ENCODE data around the gene NOS2. TPM values are rescaled to one million over a fixed set of nuclear protein-coding genes. Genes with fewer than 3 reads are reported as not detected.
"Not testable (repeated sequence)": the region's sequence is repeated elsewhere in the genome, so short reads cannot be mapped to it uniquely, and the experiment has no call there.

NOS2 gene
- total RNA-seq, 2 experiments from 2014 or later: 0.09 to 0.30 TPM

DNA sequence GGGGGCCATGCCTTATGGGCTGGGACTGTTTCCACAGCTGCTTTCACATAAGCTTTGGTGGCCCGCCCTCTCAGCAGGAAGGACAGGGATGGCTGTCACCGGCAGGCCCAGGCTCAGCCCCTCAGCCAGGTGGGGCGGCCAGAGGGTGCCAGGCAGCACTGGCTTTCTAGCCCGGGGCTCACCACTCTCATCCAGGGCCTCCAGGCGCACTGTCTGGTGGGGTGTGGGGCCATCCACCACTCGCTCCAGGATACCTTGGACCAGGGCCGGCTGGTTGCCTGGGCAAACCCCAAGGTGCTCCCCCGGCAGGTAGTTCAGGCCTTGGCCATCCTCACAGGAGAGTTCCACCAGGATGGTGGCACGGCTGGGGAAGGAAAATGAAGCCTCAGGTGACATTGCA lies 35.0 kb downstream of the NOS2 start:
- POLR2A ChIA-PET: no interaction called here
- no peak for ATAC-seq (ENCODE audit: low read depth)
- H3K4me1 Mint-ChIP-seq: peaks cover 1% of the 10 kb centered on the region

DNA sequence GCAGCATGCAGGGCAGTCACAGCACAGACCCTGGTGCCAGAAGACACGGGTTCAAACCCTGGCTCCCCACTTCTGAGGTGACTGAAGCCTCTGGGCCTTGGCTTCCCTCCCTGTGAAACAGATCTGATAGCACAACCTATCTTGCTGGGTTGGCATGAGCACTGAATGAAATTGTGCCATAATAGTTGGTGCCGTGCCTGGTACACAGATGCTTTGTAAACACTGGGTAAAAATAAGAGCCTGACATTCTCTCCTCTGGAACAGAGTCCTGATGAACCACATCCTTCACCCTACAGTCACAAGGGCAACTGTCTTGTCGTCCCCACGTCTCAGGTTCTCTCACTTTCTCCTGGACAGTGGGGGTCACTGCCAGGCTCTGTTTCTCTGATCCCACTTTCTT lies 35.7 kb downstream of the NOS2 start:
- no peaks in the 10 kb centered on the region for H3K36me3 Mint-ChIP-seq
- H3K9me3 Mint-ChIP-seq: no peaks in the 10 kb centered on the region
- ATAC-seq (ENCODE audit: low read depth): no peak
- no peak overlapping the region for H3K4me3 Mint-ChIP-seq
- H3K4me1 Mint-ChIP-seq: peaks cover 1% of the 10 kb centered on the region
- POLR2A ChIA-PET: no interaction called here
- H3K27me3 Mint-ChIP-seq: no peaks in the 10 kb centered on the region
- H3K27ac Mint-ChIP-seq: no peak overlapping the region
- no peak for DNase-seq

More for the DNA sequence above, 35.0 kb downstream of the NOS2 start:
- no peak for DNase-seq
- Mint-ChIP-seq H3K27ac (no peak overlapping the region), H3K36me3 (no peaks in the 10 kb centered on the region), H3K27me3 (no peaks in the 10 kb centered on the region), H3K4me3 (no peak overlapping the region), H3K9me3 (no peaks in the 10 kb centered on the region)

DNA sequence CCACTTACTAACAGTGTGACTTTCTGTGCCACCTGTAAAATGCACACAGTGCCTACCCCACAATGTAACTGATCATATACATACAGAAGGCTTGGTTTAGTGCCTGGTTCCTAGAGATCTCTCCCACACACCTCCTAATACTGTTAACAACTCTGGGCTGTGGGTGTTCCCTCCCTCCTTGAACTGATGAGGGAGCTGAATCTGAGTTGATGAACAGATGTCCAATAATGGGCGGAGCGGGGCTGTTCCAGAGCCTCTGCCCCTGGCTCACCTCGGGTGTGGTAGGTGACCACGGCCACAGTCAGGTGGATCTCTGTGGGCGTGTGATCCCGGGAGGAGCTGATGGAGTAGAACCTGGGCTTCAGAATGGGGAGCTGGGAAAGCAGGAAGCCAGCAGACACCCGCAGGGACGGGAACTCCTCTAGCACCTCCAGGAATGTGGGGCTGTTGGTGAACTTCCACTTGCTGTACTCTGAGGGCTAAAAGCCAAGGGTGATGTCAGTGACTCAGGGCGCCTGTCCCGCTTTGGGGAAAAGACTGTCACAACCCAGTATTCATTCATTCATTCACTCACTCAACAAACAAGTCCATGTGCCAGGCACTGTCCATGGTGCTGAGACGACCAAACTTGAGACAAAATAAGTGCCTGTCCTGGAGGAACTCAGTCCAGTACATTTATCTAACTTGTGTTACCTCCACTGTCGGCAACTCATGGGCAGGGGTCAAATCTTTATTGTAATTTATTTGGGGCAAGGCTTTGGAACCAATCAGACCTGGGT lies 37.6 kb downstream of the NOS2 start:
- H3K4me1 Mint-ChIP-seq: peaks cover 1% of the 10 kb centered on the region
- no peaks in the 10 kb centered on the region for H3K36me3 Mint-ChIP-seq
- H3K27me3 Mint-ChIP-seq: no peaks in the 10 kb centered on the region
- POLR2A ChIA-PET: no interaction called here
- H3K4me3 Mint-ChIP-seq: no peak overlapping the region
- no peak overlapping the region for H3K27ac Mint-ChIP-seq
- DNase-seq (no peak), ATAC-seq (ENCODE audit: low read depth) (no peak)
- H3K9me3 Mint-ChIP-seq: no peaks in the 10 kb centered on the region

DNA sequence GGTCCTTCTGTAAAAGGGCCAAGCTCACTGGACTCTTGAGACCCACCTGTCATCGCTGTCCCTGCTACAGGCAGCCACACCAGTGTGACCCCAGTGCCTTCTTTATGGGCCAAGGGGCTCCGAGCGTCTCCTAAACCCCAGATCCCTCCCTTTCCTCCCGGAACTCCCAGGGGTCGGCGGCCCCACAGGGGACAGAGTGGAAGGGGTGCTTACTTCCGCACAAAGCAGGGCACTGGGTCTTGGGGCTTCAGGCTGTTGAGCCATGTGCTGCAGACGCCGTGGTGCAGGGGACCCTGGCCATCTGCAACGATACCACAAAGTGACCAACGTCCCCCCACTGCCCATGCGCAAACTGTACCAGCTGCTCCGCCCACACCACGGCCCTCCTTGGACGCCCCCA lies 39.4 kb downstream of the NOS2 start:
- H3K9me3 Mint-ChIP-seq; ATAC-seq (ENCODE audit: low read depth); H3K27ac Mint-ChIP-seq; POLR2A ChIA-PET; H3K36me3 Mint-ChIP-seq; H3K4me3 Mint-ChIP-seq; H3K4me1 Mint-ChIP-seq; H3K27me3 Mint-ChIP-seq; DNase-seq: not testable (repeated sequence)

DNA sequence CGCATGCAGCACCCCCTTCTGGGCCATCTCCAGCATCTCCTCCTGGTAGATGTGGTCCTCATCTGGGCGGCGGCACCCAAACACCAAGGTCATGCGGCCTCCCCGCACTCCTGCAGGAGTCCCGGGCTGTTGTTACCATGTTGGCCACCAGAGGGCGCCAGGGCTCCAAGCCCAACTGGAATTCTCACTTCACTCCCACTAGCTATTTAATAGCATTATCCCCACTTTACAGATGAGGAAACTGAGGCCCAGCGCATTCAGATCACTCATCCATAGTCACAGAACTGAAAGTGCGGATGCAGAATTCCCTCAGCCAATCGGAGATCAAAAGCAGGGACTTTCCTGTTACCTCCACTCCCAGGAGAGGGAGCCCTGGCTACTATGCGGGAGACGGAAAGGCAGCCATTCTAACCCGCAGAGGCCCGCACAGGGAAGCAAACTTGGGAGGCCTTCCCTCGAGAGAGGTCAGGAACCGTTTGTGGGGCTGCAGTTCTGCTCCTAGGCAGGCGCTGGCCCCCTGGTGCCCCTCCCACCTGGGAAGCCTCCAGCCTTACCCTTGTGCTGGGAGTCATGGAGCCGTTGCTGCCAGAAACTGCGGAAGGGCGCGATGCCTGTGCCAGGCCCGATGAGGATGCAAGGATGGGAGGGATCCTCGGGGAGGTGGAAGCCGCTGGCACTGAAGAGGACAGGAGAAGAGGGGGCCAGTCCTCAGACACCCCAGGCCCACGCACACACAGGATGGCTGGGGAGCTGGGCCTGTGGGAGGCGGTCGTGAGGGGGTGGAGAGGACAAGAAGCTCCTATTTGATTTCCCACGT lies 40.1 kb downstream of the NOS2 start:
- Mint-ChIP-seq H3K4me1 (no peaks in the 10 kb centered on the region), H3K4me3 (no peak overlapping the region), H3K27ac (no peak overlapping the region), H3K9me3 (no peaks in the 10 kb centered on the region), H3K36me3 (no peaks in the 10 kb centered on the region), H3K27me3 (no peaks in the 10 kb centered on the region)
- ATAC-seq (ENCODE audit: low read depth) (peak; percentile 47), DNase-seq (peak; percentile 79)
- POLR2A ChIA-PET: no interaction called here

DNA sequence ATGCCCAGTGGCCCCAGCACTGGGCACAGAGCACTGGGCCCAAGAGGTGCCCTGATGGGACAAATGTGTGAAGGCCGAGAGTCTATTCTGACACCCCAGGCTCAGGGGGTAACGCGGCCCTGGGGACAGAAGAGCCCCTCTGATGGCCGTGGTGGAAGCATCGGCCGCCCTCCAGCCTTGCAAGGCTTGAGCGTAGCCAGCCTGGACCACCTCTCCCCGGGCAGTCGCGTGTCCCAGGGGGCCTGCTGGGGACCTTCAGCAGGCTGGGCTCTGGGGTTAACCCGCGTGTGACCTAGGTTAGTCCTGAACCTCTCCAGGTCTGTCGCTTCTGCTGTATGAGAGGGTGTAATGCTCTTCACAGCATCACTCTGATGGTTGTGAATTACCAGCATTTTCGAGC lies 40.8 kb downstream of the NOS2 start:
- no peaks in the 10 kb centered on the region for H3K27me3 Mint-ChIP-seq
- H3K36me3 Mint-ChIP-seq: no peaks in the 10 kb centered on the region
- H3K4me1 Mint-ChIP-seq: no peaks in the 10 kb centered on the region
- no peaks in the 10 kb centered on the region for H3K9me3 Mint-ChIP-seq
- DNase-seq: no peak
- H3K4me3 Mint-ChIP-seq: no peak overlapping the region
- POLR2A ChIA-PET: no interaction called here
- ATAC-seq (ENCODE audit: low read depth): no peak
- H3K27ac Mint-ChIP-seq: no peak overlapping the region

DNA sequence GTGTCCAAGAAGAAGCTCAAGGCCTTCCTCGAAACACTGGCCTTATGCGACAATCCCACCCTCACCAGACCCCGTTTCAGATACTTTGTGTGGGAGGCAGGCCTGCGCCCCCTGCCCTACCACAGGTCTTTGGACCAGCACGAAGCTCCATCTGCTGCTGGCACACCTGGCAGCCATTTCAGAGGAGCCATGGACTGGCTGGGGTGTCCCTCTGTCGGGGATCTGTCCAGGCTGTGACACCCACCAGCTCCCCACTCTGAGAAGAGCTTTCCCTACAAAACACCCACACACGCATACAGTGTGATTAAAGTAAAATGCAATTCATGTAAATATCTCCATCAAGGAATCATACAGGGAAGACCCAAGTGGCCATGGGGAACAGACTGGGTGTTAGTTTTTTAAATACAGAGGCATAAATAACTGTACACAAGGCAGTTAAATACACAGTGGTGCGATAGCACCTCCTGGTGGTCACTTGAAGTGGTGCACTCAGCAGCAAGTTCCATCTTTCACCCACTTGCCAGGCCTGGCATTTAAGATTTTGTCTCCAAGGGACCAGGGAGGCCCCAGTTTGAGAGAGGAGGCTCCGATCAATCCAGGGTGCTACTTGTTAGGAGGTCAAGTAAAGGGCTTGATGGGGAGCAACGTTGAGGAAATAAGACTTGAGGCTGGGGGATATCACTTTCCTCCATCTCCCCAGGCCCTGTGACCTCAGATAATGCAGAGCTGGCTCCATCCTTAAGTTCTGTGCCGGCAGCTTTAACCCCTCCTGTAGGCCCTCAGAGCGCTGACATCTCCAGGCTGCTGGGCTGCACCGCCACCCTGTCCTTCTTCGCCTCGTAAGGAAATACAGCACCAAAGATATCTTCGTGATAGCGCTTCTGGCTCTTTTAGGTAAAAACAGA lies 43.6 kb downstream of the NOS2 start:
- no peaks in the 10 kb centered on the region for H3K36me3 Mint-ChIP-seq
- H3K27me3 Mint-ChIP-seq: no peaks in the 10 kb centered on the region
- H3K4me1 Mint-ChIP-seq: no peaks in the 10 kb centered on the region

DNA sequence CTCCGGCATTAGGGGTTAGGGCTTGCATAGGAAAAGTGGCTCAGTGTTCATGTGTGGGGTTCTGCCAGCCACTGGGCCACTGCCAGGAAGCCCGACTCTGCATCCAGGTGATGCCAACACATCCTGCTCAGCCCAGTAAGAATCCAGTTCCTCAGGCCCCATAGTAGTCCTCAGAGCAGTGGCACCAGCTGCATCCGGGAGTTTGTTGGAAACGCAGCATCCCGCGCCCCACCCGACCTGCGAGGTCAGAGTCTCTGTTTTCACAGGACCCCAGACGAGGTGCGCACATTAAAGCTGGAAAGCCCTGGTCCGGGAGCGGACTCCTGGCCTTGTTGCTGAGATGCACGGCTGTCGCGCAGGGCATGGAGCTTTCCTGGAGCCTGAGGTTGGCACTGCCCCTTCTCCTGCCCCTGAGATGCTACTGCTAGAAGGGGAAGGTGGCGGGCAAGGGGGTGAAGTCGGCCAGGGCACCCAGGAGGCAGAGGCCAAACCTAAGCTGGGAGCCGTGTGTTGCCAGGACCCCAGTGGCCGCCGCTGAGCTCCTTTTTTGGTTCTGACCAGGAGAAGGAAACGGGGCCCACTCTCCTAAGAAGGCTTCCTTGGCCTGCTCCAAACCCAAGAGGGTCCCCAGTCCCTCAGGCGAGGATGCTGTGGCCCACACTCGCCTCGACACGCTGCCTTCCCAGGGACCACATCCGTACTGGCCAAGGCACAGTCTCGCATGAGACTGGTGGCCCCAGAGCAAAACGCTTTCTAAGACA lies 44.4 kb downstream of the NOS2 start:
- H3K4me3 Mint-ChIP-seq: no peak overlapping the region
- H3K4me1 Mint-ChIP-seq: no peaks in the 10 kb centered on the region
- no peak for ATAC-seq (ENCODE audit: low read depth)
- H3K36me3 Mint-ChIP-seq: no peaks in the 10 kb centered on the region
- POLR2A ChIA-PET: interaction anchor here (0.7 kb wide), 1 partner anchor 101 kb away, joined by 3 read pairs; no protein-coding TSS in a partner anchor
- H3K27ac Mint-ChIP-seq: no peak overlapping the region
- no peaks in the 10 kb centered on the region for H3K9me3 Mint-ChIP-seq
- H3K27me3 Mint-ChIP-seq: no peaks in the 10 kb centered on the region
- no peak for DNase-seq

More for the DNA sequence above, 43.6 kb downstream of the NOS2 start:
- DNase-seq (peak; percentile 61), ATAC-seq (ENCODE audit: low read depth) (no peak)
- Mint-ChIP-seq H3K27ac (no peak overlapping the region), H3K4me3 (no peak overlapping the region), H3K9me3 (no peaks in the 10 kb centered on the region)
- POLR2A ChIA-PET: interaction anchor here (0.7 kb wide), 1 partner anchor 102 kb away, joined by 3 read pairs; no protein-coding TSS in a partner anchor

DNA sequence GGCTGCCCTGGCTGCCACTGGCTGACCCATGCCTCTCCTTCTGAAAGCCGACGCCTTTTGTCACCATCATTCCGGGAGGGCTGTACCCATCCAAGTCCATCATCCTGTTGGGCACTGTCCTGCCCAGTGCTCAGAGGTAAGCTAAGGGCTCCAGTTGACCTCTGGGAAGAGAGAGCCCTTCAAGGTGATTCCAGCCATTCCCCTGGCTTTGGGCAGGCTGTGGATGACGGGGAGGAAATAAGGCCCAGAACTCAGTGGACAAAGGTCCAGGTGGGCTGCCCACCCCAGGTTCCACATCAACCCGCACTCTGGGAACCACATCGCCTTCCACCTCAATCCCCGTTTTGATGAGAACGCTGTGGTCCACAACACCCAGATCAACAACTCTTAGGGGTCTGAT lies 45.8 kb downstream of the NOS2 start:
- Mint-ChIP-seq H3K4me3 (no peak overlapping the region), H3K4me1 (no peaks in the 10 kb centered on the region), H3K9me3 (no peaks in the 10 kb centered on the region), H3K27me3 (no peaks in the 10 kb centered on the region), H3K27ac (no peak overlapping the region), H3K36me3 (no peaks in the 10 kb centered on the region)
- POLR2A ChIA-PET: no interaction called here
- ATAC-seq (ENCODE audit: low read depth) (no peak), DNase-seq (no peak)

DNA sequence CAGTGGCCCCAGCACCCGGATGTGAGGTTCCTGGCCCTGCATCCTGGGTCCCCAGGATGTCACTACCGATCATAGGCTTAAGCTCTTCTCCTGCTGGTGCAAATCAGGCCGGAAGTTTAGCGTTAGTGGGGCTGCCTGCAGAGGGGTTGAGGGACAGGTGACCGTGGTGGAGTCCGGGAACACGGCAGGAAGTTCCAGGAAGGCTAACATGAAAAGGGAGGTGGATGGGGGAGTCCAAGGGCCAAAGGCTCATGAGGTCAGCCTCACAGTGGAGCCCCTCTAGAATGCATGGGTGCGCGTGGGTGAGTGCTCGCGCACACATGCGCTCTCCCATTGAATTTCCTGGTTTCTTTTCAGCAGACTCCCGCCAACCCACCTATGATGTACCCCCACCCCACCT lies 46.6 kb downstream of the NOS2 start:
- H3K4me3 Mint-ChIP-seq; H3K36me3 Mint-ChIP-seq; H3K27ac Mint-ChIP-seq; H3K9me3 Mint-ChIP-seq; H3K4me1 Mint-ChIP-seq; ATAC-seq (ENCODE audit: low read depth); H3K27me3 Mint-ChIP-seq; POLR2A ChIA-PET; DNase-seq: not testable (repeated sequence)

DNA sequence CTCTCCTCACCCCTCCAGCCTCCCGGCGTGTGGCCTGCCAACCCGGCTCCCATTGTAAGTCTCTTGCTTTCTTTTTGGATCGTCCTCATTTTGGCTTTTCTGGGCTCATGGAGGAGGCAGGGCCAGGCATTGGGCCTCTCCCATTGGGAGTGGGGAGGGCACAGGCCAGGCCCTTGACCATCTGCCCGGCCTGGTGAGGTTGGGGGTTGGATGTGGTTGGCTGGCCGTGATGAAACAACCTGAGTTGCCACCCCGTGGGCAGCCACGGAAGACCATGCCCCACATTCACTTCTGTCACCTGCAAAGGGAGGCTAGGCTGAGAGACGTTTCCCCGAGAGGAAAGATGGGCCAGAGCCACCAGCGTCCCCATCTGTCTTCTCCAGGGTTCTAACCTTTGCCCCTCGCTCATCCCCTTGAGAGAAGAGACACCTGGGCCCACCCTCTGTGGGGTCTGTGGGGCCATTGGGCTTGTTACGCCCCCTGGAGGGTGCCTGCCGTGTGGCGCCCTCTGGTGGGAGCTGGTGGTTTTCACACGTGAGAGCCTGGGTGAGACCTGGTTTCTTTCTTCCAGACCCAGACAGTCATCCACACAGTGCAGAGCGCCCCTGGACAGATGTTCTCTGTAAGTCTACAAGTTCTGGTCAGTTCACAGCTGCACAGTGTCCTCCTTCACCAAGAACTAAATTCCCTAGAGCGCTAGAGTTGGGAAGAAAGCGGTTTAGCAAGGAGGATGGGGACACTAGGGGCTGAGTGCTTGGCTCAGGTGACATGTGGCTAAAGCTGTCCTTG lies 47.3 kb downstream of the NOS2 start:
- H3K9me3 Mint-ChIP-seq, H3K27ac Mint-ChIP-seq, H3K36me3 Mint-ChIP-seq, DNase-seq, H3K4me3 Mint-ChIP-seq, H3K4me1 Mint-ChIP-seq, H3K27me3 Mint-ChIP-seq, POLR2A ChIA-PET: not testable (repeated sequence)
- peak; percentile 66 for ATAC-seq (ENCODE audit: low read depth)

Measured in activated naive CD8-positive, alpha-beta T cell treated with anti-CD3 and anti-CD28 coated beads, Interleukin-2, amount 10 ng/mL, durations not matched to agents 7 days and 5 days (primary cell).